HFF-Myc (cell line): ENCODE data around the gene RAP1GAP2.
A peak's percentile ranks its signal among the peaks of the same experiment; 100 is the strongest.

ENCODE experiments used
- DNase-seq: peaks from one replicate; pipeline ENCODE4 v3.0.0-alpha.2; 2011; ENCODE audit warnings: low read depth; ENCODE audit errors: extremely low read depth
- H3K4me3 ChIP-seq: replicated peaks from 2 replicates; pipeline ENCODE4 v1.5.1; 2011; ENCODE audit warnings: low read depth, mild to moderate bottlenecking, control low read depth, low read length
- CTCF ChIP-seq: IDR thresholded peaks from 2 replicates; pipeline ENCODE4 v1.5.1; 2012; ENCODE audit warnings: mild to moderate bottlenecking, low read depth, low read length, control low read depth; ENCODE audit errors: missing control alignments

The RAP1GAP2 gene

GRCh38 chr17:3009411-3009920, 213.2 kb downstream of the RAP1GAP2 start:
- TF ChIP-seq CTCF, result no peak
- DNase-seq, result no peak
- no peak overlapping the region for H3K4me3 ChIP-seq

GRCh38 chr17:3011891-3012290, 215.7 kb downstream of the RAP1GAP2 start:
- TF ChIP-seq CTCF, result no peak
- no peak for DNase-seq
- no peak overlapping the region for H3K4me3 ChIP-seq

GRCh38 chr17:3012926-3013581, 216.8 kb downstream of the RAP1GAP2 start:
- H3K4me3 ChIP-seq, result no peak overlapping the region
- DNase-seq, result peak; percentile 17
- TF ChIP-seq CTCF, result peak; percentile 80

- TF ChIP-seq CTCF, result no peak
- no peak for DNase-seq
- no peak overlapping the region for H3K4me3 ChIP-seq
These were observed 219.7 kb downstream of the RAP1GAP2 start for GRCh38 chr17:3015890-3016289.

- DNase-seq, result no peak
- TF ChIP-seq CTCF, result no peak
These were observed 221.7 kb downstream of the RAP1GAP2 start for GRCh38 chr17:3017936-3018335.

GRCh38 chr17:3019761-3020160, 223.5 kb downstream of the RAP1GAP2 start:
- no peak for DNase-seq
- TF ChIP-seq CTCF, result no peak
- H3K4me3 ChIP-seq, result no peak overlapping the region

More at GRCh38 chr17:3017936-3018335, 221.7 kb downstream of the RAP1GAP2 start:
- H3K4me3 ChIP-seq, result no peak overlapping the region

GRCh38 chr17:3020381-3020780, 224.1 kb downstream of the RAP1GAP2 start:
- no peak overlapping the region for H3K4me3 ChIP-seq
- TF ChIP-seq CTCF, result no peak
- no peak for DNase-seq
